GM19025 (cell line): ENCODE measurements around the gene MTCH1.

Source experiments
- ATAC-seq: cut with Tn5 transposase; IDR thresholded peaks from one replicate; pipeline ENCODE4 v1.9.1; 2021; ENCODE audit warnings: mild to moderate bottlenecking, low read depth, moderate library complexity; ENCODE audit not compliant: unreplicated experiment

Gene MTCH1

DNA sequence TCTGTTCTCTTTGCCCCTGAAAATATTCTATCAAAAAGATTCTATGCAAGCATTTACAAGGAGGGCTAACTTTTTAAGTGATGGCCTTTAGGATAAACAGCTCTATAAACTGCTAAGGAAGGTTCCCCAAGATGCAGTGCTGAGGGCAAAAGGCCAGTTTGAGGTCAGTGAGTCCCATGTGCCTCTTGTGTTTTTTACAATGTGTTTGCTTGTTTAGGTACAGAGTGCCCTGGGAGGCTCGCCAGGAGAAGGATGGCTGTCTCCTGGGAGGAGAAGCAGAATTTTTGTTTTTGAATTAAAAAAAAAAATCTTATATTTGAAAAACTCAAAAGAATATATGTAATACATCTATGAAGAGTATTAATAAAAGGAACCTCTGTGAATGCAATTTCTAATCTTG is 12.8 kb downstream of the MTCH1 start:
- ATAC-seq = no peak

DNA sequence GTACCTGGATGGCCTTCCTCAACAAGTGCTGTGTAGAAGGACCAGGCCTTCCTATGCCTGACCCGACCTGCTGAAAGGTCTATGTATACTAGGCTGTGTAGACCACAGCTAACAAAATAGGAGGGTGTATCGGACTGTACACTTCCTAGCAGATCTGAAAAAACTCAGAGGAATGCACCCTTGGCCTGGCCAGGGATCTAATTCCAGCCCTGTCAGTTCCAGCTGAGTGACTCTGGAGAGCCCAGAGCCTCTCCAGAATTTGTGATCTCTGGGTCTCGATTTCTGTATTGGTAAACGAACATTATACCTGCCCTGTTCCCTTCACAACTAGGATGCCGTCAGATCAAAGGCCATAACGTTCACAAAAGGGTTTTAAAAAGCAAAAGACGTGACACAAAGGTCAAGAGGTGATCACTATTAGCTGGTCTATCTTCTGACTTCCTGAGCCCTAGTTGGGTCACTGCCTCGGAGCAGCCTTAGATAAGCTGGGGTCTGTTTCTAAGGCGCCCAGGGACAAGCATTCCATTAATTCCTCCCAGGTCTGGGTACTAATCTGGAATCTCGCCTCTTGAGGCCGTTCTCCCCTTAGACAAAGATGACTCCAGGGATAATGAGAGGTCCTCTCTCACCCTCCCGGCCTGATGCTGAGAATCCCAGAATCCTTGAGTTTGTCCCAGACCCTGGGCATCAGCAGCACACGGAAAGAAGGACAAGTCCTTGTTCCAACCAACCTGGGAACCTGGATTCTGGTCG is 13.9 kb downstream of the MTCH1 start:
- ATAC-seq = no peak

DNA sequence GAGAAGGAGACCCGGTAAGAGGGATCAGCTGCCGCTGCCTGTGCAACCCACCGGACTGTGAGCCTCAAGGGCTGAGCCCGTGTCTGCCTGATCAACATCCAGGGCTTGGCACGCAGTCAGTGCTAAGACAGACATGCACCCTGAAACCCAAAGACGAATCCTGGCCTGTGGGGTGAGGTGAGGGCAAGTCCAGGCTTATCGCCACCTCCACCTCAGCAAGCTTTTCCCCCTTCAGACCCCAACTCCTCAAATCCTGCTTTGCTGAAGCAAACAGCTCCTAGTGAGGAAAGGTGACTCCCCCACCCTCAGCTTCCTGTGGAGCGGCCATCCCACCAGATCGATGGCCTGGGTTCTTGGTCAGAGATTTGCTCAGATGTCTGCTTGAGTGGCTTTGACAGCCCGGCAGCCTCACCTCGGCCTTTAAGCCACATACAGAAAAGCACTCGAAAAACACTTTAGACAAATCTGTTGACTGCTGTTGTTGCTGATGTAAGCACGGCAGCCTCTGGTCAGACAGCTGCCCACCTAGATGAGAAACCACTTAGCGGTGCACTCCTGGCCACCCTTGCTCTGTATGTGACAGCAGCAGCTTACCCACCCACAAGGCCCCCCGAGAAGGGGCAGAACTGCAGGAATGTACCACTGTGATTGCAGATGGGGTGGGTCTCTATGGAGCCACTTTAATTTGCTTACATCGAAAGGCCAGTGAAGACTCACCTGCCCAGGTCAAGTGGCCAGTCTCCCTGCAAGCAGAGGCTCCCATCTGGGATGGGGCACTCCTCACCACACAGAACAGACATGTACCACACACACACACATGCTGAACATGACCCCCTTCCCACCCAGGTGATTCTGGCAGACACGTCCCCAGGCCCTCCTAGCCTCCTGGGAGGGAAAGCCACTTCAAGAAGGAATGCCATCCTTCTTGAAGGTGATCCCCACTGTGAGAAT is 14.8 kb downstream of the MTCH1 start:
- ATAC-seq = no peak

DNA sequence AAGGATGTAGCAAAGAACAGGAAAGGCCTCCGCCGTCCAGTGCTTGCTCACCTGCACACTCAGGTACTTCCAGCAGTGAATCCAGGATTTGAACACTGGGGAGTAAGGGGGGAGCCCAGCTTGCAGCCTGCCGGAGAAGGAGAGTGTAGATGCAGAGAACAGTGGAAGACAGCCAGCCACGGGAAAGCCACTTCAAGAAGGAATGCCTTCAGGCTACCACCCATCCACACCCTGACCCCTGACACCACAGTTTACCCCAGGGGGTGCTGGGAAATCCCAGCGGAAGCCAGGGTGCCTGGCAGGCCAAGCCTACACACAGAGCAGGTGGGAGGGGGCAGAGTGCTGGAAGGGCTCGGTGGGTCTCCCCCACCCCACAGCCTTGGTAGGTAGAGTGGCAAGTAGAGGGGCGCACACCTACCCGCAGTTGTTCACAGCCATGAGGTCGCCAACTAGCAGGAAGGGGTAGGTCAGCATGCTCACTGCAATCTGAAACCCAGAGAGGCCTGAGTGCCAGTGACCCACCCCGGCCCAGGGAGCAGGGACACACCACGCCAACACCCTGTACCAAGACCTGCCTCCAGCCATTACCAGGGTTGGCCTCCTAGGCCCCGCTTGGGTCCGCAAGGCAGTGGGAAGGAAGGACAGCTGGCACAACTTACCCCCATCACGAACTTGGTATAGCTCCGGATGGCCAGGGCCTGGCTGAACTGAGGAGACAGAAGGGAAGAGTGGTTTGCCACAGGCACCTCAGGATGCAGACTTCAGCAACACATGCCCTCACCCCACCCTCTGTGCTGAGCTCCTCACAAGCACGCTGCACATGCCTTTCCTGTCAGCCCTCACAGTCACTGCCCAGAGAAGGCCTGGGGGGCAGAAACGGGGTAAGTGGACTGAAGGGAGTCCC is 15.8 kb downstream of the MTCH1 start:
- ATAC-seq = no peak

DNA sequence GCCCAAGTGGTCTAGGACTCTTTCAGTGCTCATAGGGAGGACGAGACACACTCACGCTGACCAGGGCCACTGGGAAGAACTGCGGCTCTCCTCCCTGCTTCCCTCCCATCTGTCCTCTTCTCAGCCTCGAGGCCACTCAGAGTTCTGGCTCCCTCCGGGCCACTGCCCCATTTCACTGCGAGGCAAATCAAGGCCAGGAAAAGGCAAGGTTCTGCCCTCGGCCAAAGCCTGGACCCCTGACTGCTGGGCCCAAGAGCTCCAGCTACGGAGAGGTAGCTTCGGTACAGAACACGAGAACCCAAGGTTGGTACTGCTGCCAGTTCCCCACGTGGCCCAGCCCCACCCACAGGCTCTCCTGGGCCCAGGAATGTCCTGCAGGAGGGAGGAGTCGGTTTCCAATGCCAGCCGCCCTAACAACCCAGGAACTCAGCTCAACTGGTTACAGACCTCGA is 16.7 kb downstream of the MTCH1 start:
- no peak for ATAC-seq

DNA sequence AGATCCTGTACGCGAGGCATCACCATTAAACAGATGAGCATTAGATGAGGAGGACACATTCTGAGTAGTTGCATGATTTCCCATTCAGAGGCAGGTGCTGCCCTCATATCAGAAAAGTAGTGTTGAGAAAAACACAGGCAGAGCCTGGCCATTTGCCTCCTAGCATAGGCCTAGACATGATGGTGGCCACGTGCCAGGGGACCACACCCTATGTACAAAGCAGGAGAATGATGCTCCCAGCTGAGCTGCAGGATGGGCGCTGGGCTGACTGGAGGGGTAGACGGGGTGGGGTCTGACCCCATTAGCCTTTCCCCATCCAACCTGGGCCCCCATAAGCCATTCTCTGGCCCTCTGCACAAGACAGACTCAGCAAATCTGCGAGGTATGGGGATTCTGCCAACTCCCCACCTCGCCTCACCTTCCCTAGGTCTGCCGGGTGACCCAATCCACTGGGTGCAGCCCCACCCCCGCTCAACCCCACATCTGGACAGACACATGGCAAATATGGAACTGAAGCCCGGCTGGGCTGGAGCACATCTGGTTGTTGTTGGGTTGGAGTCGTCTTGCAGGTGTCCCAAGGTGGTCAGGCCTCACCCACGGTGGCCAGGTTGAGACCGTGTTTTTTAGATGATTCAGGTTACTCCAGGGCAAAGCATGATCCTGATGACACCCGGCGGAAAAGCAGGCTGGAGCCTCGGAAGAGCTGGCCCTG is 17.6 kb downstream of the MTCH1 start:
- ATAC-seq = no peak

DNA sequence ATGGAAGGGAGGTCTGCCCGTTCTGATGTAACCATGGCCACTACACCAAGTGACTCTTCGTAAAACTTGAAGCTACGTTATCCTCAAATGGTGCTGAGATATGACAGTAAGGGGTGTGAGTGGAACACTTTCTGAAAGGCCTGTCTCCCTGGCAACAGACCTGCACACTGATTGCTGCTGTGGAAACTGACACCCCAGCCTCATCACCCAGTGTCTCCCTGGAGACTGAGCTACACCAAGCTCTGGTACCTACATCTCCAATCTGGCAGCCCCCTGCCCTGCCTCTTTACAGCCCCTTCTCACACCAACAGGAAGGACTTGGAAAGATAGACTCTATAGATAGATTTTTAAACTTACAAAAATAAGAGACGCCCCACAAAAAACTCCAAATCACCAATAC is 18.2 kb downstream of the MTCH1 start:
- ATAC-seq = no peak

DNA sequence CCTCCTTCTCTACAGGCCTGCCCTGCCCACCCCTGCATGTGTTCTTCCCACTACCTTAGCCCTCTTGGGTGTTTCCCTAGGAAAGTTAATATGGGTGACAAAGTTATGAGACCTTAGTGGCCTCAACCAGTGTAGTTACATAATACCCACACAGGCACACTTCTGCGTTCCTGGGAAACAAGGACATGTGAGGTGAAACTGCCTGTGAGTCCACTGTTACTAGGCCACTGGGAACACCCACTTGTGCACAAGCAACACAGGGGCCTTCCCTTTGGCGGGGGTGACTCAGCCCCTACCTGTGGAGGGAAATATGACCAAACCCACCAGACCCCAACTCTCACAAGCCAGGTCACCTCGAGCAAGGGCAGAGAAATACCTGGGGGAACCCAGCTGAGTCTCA is 18.7 kb downstream of the MTCH1 start:
- ATAC-seq = no peak

DNA sequence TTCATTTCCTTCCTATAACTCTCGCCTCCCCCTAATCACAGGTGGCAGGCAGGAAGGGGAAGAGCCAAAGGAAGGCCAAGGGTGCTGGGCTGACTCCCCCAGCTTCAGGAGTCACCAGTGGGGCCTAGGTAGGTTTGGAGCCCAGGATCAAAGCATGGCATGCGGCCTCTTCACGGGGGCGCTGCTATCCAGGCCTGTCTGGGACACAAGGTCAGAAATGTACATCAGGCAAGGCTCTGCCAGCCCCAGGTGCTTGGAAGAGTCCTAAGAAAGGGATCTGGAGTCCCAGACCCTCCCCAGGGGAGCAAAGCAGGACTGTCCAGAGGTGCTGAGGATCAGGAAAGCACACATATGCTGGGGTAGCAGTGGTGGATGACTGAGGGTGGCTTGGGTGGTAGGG is 21.1 kb downstream of the MTCH1 start:
- no peak for ATAC-seq

DNA sequence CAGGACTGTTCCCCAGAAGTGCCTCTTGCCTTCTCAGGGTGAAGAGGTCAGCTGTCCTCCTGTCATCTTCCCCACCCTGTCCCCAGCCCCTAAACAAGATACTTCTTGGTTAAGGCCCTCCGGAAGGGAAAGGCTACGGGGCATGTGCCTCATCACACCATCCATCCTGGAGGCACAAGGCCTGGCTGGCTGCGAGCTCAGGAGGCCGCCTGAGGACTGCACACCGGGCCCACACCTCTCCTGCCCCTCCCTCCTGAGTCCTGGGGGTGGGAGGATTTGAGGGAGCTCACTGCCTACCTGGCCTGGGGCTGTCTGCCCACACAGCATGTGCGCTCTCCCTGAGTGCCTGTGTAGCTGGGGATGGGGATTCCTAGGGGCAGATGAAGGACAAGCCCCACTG is 21.6 kb downstream of the MTCH1 start:
- ATAC-seq = no peak

DNA sequence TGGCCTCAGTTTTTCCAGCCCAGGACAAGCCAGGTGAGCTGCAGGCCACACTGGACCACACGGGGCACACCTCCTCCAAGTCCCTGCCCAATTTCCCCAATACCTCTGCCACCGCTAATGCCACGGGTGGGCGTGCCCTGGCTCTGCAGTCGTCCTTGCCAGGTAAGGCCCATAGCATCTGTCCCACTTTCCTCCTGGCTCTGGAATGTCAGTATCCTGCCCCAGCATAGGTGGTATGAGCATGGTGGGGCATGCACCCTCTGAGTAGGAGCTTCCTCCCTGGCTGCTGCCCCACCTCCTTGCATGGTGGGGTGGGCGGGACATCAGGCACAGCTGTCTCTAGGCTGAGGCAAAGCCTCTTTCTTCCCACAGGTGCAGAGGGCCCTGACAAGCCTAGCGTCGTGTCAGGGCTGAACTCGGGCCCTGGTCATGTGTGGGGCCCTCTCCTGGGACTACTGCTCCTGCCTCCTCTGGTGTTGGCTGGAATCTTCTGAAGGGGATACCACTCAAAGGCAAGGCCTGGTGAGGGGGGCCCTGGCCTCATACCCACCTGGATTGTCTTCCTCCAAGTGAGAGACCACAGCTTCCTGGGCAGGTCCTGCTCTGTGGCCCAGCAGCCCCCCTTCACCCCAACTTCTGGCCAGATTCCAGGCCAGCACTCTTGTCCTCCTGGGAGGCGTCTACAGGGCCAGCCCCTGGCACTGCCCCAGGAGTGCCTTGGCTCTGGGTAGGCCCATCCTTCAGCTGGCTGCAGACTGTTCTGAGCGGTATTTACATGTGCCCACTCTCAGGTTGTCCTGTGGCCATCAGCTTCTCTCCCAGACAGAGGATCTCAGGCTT is 22.3 kb downstream of the MTCH1 start:
- ATAC-seq = no peak

DNA sequence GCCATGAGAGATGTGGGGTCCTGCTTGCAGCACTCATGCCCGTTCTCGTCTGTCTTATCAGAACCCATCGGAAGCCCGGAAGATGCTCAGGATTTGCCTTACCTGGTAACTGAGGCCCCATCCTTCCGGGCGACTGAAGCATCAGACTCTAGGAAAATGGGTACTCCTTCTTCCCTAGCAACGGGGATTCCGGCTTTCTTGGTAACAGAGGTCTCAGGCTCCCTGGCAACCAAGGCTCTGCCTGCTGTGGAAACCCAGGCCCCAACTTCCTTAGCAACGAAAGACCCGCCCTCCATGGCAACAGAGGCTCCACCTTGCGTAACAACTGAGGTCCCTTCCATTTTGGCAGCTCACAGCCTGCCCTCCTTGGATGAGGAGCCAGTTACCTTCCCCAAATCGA is 23.1 kb downstream of the MTCH1 start:
- ATAC-seq = no peak

DNA sequence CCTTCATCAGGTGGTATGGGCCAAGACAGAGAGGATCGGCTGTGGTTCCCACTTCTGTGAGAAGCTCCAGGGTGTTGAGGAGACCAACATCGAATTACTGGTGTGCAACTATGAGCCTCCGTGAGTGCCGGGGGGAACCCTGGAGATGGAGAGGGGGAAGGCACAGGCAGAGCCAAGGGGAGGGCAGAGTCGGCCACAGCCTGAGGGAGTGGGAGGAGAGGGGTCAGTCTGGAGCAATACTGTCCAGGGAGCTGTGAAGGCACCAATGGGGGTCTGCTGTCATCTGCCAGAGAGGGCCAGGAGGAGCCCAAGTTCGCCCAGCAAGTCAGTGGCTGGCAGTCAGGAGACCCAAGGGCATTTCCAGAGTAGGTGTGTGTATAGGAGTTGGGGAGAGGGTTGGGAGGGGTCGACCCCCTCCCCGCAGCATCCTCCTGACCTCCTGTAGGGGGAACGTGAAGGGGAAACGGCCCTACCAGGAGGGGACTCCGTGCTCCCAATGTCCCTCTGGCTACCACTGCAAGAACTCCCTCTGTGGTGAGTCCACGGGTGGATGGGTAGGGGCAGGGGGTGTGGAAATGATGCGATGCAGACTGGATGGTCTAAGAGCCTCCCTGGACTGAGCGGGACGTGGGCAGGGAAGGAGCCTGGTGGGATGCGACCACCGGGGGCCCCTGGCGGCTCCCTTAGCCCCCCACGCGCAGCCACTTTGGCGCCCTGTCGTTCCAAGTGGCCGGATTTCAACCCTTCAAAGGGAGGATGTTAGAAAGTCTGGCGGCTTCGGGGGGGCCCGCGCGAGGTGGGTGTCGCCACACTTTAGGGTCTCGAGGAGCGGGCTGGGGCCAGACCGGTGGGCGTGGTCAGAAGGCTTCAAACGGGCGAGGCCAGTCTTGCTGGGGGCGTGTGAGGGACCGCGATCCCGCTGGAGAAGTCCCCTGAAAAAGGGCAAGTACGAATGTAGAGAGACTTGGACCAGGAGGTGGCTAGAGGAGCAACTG is 24.3 kb downstream of the MTCH1 start:
- no peak for ATAC-seq

DNA sequence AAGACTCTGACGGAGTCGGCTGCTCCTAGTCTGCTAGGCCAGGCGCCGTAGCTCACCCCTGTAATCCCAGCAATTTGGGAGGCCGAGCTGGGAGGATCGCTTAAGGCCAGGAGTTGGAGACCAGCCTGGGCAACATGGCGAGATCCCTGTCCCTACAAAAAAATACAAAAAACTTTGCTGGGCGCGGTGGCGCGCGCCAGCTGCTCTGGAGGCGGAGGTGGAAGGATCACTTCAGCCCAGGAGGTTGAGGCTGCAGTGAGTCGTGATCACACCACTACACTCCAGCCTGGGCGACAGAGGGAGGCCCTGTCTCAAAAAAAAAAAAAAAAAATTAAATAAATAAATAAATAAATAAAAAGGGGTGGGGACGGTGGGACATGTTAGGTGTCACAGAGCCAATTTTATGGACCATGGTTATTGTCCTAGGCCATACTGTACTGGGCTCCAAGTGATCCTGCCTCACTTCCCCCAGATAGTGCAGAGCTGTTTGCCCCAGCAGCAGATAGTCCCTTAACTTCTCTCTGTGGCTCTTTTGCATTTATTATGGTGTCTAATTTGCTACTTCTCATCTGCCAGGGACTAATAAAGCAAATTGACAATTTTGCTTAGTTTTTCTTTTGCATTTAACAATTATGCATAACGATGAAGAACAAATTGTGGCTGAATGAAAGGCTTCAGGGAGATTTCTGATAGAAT is 26.3 kb downstream of the MTCH1 start:
- no peak for ATAC-seq

DNA sequence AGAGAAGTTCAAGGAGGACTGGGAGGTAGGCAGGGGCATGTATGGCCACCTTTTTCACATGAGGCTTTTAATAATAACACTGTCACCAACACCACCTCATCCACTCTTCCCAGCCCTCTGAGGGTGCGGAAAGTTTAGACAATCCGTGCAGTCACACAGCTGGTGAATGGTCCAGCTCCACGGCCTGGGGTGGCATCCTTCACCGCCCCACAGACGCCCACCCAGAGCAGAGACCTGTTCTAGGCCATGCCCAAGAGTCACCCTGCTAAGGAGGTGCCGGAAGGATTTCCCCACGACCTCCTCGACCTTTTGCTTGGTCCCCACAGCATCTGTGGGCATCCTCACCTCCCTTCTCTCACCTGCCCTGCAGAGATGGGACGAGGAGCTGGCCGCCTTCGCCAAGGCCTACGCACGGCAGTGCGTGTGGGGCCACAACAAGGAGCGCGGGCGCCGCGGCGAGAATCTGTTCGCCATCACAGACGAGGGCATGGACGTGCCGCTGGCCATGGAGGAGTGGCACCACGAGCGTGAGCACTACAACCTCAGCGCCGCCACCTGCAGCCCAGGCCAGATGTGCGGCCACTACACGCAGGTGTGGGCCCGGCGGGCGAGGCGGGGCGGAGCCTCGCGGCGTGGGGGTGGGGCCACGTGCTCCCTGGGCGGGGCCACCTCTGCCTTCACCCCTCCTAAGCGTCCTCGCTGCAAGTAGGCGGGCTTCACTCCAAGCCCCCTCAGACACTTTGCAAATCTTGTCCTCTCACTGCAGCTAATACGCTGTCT is 27.0 kb downstream of the MTCH1 start:
- ATAC-seq = no peak

DNA sequence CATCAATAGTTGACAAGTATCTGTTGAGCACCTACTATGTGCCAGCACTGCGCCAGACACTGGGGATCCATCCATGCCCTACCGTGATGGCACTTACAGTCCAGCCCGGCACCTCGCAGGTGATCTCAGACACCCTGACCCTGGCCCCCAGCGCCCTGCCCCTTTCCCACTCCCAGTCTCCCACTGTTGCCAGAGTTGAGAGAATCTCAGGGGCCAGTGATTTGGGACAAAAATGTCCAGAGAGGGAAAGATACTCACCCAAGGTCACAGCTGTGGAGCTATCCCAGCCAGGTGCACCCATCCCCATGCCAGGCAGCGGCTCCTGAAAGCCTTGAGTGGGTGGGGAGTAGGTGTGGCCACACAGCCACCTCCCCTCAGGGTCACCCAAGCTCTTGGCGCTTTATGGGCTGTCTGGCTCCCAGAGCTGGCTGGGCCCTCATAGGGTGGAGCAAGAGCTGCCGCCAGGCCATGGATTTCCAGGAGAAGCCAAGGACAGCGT is 28.2 kb downstream of the MTCH1 start:
- no peak for ATAC-seq

DNA sequence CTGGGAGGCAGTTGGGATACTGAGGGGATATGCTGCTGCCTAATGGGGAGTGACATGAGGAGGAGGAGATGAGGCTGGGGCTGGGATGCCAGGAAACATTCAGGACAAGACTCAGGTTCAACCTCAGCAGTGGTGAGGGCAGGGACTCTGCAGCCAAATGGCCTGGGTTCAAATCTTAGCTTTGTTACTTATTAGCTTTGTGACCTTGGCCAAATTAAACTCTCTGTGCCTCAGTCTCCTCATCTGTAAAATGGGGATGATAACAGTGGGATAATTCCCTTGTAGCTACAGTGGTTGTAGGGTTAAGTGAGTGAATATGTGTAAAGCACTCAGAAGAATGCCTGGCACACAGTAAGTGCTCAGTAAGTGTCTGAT is 29.6 kb downstream of the MTCH1 start:
- no peak for ATAC-seq
